ENCODE data around the gene RAPGEF1.

The RAPGEF1 gene

DNA sequence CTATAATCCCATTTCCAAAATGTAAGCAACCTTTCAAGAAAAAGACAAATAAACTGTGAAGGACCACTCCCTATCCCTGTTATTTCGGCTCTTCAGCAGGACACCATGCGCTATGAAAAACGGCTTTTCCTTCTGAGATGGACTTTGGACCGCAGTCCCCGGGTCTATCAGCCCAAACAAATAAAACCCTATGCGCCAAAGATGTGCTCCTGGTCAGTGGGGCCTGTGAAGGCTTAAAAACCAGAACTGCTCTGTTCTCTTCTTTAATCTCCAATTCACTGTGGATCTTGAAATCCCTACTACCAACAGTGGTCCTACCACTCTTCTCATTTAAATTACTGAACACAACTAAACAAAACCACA lies 33.3 kb downstream of the RAPGEF1 start:
- DNase-seq = no peak

DNA sequence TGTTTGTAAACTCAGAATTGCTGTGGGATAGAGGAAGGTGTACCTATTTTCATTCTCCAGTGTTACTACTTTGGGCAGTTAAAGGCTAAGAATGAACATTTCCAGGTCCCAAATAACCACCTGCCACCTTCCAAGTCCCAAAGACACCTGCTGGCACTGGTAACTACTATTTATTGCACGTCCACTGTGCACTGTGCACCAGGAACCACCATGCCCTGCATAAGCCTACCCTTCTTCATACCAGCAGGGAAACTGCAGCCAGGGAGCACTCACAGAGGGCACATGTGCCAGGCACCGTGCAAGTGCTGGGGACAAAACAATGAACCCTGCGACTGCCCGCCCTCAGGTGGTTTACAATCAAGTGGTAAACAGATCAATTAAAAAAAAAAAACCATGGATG lies 34.9 kb downstream of the RAPGEF1 start:
- no peak for DNase-seq

DNA sequence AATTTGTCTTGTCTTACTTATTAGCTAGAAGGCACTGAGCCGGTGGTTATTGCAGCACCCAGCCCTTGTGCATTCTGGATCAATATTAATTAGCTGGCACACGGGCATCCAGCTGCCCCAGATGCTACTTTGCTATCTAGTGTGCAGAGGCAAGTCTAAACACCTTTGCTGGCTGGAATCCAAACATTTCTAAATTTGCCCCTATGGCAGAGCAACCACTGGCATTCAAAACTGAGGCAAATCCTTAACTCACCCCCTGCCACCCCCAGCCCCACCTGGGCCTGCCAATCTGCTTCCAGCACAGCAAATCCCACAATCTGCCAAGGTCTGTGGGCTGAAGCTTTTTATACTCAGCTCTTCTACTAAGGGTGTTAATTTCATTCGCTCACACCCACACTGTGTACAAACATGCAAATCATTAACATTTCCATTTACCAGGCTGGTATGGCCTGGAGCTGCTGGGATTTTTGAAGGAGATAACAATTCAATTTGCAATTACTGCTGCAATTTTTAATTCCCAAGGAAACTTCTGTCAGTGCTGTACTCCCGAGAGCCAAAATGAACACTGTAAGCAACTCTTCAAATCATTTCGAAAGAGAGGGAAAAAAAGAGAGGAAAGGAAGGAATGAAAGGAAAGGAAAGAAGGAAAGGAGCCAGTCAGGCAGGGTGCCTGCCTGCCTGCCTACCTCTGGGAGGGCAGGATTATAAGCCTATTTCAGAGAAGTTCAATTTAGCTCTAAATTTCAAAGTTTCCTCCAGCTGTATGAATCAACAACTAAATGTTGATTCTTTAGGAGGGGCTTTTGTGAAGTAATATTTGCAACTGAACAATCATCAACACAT lies 35.5 kb downstream of the RAPGEF1 start:
- DNase-seq = no peak

DNA sequence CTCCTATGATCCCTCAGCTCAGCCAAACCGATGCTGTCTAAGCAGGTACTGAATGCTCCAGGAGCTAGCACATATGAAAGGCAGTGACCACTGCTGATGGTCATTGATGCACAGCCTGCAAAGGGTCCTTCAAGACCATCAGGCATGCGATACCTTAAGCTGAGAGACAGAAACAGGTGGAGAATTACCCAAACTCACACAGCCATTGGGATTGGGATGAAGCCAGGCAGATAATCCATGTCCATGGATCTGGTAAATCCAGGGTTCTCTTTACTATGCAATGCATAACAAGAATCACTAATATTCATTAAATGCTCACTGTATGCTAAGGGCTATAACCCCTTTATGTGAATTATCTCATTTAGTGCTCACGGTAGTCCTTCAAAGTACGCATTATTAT lies 36.2 kb downstream of the RAPGEF1 start:
- DNase-seq = no peak

DNA sequence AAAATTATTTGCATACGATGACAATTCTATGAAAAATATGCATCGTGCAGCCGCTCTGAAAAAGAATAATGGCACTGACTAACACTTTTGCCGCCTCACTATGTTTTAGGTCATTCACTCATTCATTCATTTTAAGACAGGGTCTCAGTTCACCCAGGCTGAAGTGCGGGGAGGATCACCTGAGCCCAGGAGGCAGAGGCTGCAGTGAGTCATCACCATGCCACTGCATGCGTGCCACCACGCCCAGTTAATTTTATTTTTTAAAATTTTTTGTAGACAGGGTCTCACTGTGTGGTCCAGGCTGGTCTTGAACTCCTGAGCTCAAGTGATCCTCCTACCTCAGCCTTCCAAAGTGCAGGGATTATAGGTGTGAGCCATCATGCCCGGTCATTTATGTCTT lies 37.0 kb downstream of the RAPGEF1 start:
- DNase-seq = no peak

DNA sequence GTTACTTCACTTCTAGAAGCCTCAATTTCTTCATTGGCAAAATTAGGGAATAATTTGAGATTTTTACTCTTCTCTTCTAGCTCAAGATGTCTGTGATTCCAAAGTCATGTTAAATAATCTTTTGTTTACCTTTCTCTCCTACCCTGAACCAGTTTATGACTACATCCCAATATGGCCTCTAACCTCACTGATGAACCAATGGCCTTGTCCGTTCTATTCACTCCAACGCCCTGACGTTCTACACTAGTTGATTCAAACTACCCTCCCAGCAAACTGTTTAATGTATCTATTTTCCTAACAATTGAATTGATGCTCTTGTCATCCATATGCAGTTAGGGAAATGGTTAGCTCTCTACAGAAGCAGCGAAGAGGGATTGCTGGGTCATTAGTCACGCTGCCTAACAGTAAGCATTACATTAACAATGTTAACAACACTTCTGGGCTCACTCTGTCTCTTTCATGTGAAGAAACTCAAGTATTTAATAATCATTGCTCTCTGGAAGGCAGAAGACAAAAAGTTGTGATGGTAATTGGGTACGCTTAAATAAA lies 38.0 kb downstream of the RAPGEF1 start:
- DNase-seq = no peak

DNA sequence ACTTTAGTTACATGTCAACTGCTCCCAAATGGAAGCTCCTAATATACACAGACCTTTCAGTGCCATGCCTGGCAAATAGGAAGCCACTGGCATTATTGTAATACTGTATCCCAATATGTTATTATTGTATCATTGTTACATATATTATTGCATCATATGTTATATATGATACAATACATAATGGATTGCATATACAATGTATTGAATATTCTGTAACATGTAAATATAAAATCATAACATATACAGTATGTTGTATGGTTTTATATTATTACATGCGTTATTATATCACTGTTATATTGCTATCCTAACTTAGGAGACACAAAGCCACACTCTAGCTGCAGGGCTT lies 38.5 kb downstream of the RAPGEF1 start:
- DNase-seq = no peak

DNA sequence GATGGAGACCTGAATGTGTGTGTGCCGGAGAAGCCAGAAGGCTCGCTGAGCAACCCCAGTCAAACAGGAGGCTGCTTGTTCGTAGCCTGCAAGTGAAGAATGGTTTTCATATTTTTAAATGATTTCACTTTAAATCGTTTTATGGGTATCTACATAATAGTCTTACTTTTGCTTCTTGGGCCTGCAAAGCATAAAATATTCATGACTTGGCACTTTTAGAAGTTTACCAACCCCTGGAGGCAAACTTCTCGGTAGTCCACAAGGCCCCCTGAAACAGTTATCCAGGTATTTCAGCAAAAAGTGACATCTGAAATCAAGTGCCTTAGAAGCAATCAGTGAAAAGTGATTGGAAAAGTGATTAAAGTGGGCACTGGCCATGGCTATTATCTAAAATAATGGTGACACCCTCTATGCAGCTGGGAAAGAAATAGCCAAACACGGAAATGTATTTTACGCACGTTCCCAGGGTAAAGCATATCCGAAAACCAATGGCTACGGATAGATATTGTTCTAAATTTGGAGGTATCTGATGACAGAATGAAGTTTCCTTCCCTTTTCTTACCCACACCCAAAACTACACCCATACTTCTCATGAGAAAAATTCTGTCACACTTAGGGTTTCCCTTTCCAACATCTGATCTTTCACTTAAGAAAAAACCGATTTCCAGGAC lies 39.0 kb downstream of the RAPGEF1 start:
- DNase-seq = no peak

DNA sequence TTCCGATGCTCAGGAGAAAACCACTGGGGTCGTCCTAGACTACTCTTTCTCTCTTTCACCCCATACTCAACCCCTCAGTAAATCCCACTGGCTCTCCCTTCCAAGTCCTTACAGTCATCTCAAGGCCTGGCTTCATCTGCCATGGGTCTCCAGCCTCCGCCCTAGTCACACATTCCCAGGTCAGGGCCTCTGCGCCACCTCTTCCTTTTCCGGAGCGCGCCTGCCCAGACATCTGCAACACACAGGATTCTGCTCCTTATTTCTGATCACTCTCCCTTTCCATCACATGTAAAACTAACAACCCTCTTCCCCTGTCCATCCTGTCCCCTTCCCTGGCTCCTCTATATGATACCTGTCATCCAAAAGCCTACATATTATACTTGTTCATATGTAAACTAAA lies 39.8 kb downstream of the RAPGEF1 start:
- no peak for DNase-seq

DNA sequence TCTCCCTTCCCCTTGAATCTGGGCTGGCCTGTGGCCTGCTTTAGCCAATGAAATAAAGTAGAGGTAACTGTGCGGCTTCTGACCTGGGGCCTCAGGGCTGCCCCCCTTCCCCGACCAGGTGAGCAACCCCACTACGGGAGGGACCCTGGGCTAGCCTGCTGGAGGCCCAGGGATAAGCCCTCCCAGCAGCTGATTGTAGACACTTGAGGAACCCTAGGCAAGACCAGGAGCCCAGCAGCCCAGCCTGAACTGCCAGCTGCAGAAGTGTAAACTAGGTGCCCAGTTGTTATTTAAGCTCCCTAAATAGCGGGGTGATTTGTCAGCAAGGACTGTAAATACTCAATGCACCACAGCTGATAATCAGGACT lies 41.3 kb downstream of the RAPGEF1 start:
- DNase-seq = no peak

DNA sequence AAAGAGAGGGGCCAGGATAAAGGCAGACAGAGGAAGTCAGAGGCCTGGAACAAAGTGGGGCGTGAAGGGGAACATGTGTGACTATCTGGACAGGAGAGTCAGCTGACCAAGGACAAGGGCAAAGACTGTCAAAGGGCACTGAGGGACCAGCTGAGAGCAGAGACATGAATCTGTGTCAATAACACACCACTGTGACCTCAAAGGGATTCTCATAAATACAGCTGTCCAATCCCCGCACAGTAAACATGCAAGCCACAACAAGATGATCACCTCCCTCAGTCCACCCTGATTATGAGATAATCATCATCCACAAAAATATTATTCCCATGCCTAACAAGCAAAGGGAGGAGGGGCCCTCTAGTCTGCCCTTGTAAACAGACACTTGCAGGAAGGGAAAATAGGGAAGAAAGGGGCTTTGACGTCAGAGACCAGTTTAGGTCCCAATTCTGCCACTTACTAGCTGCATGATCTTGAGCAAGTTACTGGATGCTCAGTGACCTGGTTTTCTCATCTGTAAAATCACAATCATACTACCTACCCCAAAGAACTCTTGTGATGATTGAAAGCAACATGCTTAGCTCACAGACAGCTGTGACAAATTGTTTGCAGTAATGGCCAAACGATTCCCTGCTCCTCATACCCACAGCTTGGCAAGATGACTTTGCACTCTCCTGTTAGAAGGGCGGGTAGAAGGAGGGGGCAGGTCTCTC lies 41.8 kb downstream of the RAPGEF1 start:
- DNase-seq = no peak

DNA sequence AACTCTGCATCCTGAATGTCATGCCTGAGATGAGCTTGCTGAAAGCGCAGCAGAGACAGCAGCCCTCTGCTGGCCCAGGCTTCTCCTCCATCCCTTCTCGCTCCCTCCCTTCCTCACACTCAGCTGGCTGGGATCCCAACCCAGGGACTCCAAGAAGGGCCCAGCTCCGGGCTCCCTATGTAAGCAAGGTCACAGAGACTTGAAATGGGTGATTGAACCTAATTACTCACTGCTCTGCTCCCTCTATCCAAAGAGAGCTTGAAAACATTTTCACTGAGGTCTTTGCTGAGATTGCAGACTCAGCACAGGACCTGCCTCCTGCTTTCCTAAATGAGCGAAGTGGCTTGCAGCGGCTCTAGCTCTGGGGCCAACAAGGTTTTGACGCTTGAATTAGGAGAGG lies 42.8 kb downstream of the RAPGEF1 start:
- no peak for DNase-seq

DNA sequence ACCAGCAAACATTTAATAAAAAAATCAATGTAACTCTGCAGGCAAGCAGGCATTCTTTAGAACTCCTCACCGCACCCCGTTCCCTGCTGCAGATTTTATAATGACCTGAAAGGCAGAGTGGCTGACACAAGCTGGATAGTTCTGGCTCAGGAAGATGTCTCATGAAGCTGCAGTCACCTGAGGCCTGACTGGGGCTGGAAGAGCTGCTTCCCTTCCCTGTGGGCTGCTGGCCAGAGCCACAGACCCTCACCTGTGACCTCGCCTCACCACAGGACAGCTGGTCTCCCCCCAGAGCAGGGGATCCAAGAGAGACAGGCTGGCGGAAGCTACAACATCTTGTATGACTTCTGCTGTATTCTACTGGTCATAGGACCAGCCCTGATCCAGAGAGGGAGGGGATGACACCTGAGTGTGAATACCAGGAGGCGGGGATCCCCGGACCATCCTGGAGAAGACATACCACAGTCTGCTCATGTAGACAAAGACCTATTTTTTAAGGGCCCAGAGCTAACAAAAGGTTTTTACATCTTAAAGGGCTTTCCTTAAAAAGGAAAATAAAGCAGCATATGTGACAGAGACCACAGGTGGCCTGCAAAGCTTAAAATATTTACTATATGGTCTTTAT lies 43.9 kb downstream of the RAPGEF1 start:
- DNase-seq = no peak

DNA sequence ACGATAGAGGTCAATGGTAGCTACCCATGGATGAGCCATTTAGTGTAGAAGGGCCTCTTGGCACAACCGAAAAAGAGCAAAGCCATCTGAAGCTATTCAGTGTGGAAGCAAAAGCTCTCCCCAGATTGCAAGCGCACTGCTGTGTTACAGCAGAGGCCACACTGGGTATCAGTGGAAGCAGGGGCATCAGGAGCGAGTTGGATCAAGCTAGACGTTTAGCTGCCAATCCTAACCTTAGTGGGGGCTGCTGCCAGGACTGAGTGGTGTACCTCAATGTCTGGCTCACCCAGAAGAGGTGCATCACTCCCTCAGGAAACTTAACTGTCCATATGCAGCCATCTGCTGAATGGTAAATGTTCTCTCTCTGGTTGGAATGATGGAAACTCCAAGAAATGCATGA lies 44.5 kb downstream of the RAPGEF1 start:
- DNase-seq = no peak

DNA sequence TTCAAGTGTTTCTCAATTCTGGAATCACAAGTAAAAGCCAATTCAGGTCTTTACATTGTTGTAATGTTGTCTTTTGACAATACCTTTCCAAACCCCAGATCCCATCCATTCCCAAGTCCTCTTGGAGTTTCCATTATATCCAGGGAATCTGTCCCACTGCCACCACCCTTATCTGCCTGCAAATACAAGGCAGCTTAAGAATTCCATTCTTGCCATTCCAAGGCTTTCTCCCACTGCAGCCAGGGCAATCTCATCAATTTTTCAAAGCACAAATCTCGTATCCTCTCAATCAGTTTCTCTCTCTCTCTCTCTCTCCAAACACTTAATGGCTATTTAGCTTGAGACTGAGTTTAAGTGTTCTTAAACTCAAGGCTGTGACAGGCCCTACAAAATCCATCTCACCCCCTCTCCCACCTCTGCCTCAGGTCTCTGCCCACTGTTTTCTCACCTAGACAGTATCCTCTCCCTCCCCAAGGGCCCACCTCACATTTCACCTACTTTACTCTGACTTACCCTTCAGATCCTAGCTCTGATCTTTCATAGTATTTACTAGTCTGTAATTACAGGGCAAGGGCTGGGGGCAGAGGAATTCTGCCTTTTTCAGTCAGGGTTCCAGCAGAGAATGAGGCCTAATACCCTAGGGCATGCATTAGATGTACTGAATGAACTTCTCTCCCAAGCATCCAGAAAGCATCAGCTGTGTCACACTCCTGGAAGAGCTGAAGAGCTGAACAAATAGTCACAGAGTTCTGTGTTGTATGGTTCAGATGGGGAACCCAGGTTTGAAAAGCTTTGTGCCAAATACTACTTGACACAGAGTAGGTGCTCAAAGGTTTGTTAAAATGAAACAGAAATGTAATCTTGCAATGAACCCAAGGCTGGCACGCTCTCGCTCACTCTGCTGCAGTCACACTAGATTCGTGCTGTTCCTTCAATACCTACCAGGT lies 46.0 kb downstream of the RAPGEF1 start:
- no peak for DNase-seq

DNA sequence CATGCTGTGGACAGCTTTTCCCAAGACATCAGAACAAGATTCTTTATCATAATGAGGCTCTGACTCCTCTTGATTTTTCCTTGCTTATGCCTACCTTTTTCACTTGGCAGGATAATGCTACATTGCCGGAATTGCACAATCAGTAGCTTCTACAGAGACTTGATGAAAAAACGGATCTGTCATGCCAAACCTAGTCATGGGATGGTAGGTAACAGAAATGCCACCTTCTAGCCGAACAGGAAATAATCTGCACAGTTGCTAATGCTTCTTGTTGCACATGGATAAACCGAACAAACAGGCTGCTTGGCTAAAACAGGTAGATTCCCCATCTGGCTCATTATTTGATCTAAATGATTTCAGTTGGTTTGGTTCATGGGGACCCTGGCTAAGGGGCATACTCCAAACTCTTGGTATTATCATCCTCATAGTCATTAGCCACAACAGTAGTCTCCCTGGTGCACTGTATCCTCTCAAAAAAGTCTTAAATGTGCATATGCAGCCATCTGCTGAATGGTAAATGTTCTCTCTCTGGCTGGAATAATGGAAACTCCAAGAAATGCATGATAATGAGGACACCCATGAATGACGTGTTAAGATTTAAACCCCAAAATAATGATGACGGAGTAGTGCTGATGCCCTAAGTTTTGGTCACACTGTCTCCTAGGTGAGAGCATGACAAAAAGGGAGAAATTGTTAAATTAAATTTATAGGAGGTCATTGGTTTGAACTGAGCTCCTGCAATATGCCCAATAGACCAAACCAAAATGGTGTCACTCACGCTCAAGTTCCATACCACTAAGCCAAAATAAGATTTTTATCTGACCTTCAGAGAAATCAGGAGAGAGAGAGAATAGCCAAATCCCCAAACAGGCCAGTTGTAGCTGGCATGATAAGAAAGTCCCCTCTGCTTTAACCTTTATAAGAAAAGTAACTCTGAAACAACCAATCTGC lies 47.0 kb downstream of the RAPGEF1 start:
- DNase-seq = no peak

DNA sequence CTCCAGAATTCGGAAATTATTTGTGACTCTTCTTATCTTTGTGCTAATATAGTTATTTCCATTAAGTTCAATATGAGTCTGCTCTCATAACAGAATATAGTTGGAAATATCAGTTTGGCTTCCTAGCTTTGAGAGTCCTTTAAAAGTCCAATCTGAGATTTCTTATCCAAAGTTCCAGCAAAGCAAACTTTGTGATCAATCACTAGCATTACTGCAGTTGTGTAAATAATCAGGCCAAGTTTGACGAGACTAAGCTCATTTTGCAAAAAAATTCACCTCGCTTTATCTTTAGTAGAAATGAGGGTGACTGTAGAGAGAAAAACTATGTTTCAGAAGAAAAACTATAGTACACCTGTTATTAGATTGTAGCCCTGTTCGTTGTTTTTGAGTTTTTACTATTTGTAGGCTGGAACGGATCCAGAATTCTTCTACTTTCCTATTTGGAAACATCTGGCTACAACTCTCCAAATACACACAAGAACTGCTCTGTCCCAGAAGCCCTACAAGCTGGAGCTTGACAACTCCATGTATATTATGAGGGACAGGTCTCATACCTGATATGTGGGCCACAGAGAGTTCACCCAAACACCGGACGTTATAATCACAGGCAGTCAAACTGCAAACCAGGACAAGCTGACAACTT lies 47.8 kb downstream of the RAPGEF1 start:
- DNase-seq = no peak

DNA sequence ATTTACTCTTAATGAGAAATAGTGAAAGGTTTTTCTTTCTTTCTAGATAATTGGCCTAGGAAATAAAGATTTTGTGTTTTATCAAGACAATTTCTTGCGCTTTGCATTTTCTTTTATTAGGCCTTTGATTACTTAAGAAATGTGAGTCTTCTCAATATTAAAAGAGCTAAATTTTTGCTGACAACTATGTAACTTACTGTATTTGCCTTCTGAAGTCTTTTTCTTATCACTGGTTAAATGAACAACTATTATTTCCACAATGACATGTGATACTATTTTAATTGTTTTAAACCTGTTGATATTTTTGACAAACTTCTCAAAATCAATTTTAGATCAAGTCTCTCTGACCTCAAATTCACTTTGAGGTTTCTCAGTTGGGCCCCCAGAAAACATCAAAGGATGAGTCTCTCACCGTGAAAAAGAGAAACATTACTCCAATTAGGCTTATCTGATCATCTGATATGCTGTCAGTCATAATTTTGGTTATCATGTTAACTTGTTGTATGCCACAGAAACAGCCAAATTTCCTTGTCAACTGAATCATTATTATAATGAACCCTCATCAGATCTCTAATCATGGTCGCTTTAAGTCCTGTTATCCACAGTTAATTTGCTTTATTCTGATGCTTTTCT lies 48.8 kb downstream of the RAPGEF1 start:
- no peak for DNase-seq

DNA sequence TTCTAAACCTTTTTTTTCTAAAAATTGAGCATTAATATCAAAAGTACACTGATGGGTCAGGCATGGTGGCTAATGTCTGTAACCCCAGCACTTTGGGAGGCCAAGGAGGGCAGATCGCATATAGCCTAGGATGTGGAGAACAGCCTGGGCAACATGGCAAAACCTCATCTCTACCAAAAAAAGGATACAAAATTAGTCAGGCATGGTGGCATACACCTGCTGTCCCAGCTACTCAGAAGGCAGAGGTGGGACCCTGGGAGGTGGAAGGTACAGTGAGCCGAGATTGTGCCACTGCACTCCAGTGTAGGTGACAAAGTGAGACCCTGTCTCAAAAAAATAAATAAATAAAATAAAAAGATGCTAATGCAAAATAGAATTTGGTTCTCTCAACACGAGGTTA lies 49.4 kb downstream of the RAPGEF1 start:
- no peak for DNase-seq

DNA sequence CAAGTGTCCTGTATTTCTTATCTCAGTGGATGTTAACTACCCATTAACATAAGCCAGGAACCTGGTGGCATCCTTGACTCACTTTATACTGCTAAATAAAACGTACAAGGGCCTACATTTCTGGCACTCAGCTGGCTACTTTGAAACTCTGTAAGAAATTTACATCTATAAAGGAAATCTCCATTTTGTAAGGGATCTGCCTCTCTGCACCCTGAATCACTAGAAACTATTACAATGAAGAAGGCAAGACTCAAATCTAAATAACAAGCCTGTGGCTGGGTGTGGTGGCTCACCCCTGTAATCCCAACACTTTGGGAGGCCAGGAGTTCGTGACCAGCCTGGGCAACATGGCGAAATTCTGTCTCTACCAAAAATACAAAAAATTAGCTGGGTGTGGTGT lies 51.5 kb downstream of the RAPGEF1 start:
- no peak for DNase-seq
